B cell (primary cell): ENCODE measurements around the gene NAV1.
"Not testable (repeated sequence)": the region's sequence is repeated elsewhere in the genome, so short reads cannot be mapped to it uniquely, and the experiment has no call there.

Source experiments
- EZH2 ChIP-seq: IDR thresholded peaks from 2 replicates; pipeline ENCODE4 v1.6.1; 2012; ENCODE audit warnings: borderline replicate concordance, low read depth, mild to moderate bottlenecking, moderate library complexity, low read length; ENCODE audit not compliant: insufficient read depth, poor library complexity, severe bottlenecking
- TF ChIP-seq, protein P1 (sequence below): fragments of 200-600 bp; IDR thresholded peaks from one replicate; pipeline ENCODE4 v1.8.0; 2022; ENCODE audit warnings: antibody characterized with exemption, mild to moderate bottlenecking

DNA sequence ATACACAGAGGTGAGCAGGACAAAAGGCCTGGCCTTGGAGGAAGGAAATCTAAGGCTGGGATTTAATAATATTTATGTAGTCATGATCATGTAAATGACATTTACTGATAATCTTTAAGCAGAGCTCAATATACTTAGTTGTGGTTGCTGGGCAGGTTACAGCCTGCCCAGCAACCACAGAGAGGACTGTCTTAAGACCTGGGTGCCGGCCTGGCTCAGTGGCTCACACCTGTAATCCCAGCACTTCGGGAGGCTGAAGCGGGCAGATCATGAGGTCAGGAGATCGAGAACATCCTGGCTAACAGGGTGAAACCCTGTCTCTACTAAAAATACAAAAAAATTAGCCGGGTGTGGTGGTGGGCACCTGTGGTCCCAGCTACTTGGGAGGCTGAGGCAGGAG is 10.6 kb downstream of the NAV1 start:
- TF ChIP-seq, protein P1, sequence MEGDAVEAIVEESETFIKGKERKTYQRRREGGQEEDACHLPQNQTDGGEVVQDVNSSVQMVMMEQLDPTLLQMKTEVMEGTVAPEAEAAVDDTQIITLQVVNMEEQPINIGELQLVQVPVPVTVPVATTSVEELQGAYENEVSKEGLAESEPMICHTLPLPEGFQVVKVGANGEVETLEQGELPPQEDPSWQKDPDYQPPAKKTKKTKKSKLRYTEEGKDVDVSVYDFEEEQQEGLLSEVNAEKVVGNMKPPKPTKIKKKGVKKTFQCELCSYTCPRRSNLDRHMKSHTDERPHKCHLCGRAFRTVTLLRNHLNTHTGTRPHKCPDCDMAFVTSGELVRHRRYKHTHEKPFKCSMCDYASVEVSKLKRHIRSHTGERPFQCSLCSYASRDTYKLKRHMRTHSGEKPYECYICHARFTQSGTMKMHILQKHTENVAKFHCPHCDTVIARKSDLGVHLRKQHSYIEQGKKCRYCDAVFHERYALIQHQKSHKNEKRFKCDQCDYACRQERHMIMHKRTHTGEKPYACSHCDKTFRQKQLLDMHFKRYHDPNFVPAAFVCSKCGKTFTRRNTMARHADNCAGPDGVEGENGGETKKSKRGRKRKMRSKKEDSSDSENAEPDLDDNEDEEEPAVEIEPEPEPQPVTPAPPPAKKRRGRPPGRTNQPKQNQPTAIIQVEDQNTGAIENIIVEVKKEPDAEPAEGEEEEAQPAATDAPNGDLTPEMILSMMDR: not testable (repeated sequence)
- TF ChIP-seq EZH2: not testable (repeated sequence)
